Progenitor cell of endocrine pancreas (in vitro differentiated cells): ENCODE results near the gene ELF1. TPM values are rescaled to one million over a fixed set of nuclear protein-coding genes. Genes with fewer than 3 reads are reported as not detected.

ENCODE experiments used
- DNase-seq: peaks from one replicate; pipeline ENCODE4 v3.0.0; 2021; ENCODE audit warnings: low spot score; ENCODE audit not compliant: unreplicated experiment
- H3K27ac Mint-ChIP-seq: 2 replicates; pipeline ENCODE4 v1.8.0; 2021; ENCODE audit warnings: mild to moderate bottlenecking, moderate library complexity, mixed read lengths
- H3K27me3 Mint-ChIP-seq: 2 replicates; pipeline ENCODE4 v1.8.0; 2021; ENCODE audit warnings: mixed read lengths
- H3K36me3 Mint-ChIP-seq: 2 replicates; pipeline ENCODE4 v1.8.0; 2022; ENCODE audit warnings: mixed read lengths; ENCODE audit not compliant: insufficient read depth
- H3K4me1 Mint-ChIP-seq: 2 replicates; pipeline ENCODE4 v1.8.0; 2021; ENCODE audit warnings: low read depth, mixed read lengths
- H3K4me3 Mint-ChIP-seq: 2 replicates; pipeline ENCODE4 v1.8.0; 2021; ENCODE audit warnings: low read depth, mild to moderate bottlenecking, moderate library complexity, mixed read lengths
- H3K9me3 Mint-ChIP-seq: 2 replicates; pipeline ENCODE4 v1.8.0; 2021; ENCODE audit warnings: low read depth, mixed read lengths
- total RNA-seq: library from RNA; stranded (reverse); gene quantifications from 2 replicates; pipeline ENCODE4 v1.2.1, GENCODE V29; 2021
- TF ChIP-seq, protein P1 (sequence below): fragments of 200-600 bp; sonication (generic); IDR thresholded peaks from one replicate; pipeline ENCODE4 v1.5.0; 2021; ENCODE audit warnings: antibody characterized with exemption, mild to moderate bottlenecking; ENCODE audit not compliant: unreplicated experiment

ELF1 gene
- total RNA-seq, 1 donor from 2014 or later, result 89.7 TPM

DNA sequence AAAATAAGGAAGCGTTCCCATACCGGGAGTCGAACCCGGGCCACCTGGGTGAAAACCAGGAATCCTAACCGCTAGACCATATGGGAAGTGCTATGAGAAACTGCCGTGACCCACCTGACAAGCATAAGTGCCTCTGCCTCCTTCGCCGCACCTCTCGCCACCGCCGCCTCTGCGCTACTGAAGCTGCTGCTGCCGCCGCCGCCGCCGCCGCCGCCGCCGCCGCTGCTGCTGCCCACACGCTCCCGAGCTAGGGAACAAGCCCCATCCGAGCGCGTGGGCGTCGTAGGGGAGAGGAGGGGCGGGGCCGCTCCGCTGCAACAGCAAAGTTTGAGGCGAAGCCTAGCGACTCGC is 41.6 kb upstream of the ELF1 start:
- Mint-ChIP-seq H3K4me3 (peak overlapping the region; percentile 99), H3K4me1 (peaks cover 52% of the 10 kb centered on the region), H3K9me3 (no peaks in the 10 kb centered on the region), H3K36me3 (peaks cover 4% of the 10 kb centered on the region), H3K27me3 (no peaks in the 10 kb centered on the region), H3K27ac (peak overlapping the region; percentile 100)
- TF ChIP-seq, protein P1, sequence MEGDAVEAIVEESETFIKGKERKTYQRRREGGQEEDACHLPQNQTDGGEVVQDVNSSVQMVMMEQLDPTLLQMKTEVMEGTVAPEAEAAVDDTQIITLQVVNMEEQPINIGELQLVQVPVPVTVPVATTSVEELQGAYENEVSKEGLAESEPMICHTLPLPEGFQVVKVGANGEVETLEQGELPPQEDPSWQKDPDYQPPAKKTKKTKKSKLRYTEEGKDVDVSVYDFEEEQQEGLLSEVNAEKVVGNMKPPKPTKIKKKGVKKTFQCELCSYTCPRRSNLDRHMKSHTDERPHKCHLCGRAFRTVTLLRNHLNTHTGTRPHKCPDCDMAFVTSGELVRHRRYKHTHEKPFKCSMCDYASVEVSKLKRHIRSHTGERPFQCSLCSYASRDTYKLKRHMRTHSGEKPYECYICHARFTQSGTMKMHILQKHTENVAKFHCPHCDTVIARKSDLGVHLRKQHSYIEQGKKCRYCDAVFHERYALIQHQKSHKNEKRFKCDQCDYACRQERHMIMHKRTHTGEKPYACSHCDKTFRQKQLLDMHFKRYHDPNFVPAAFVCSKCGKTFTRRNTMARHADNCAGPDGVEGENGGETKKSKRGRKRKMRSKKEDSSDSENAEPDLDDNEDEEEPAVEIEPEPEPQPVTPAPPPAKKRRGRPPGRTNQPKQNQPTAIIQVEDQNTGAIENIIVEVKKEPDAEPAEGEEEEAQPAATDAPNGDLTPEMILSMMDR, result no peak
- peak; percentile 64 for DNase-seq

DNA sequence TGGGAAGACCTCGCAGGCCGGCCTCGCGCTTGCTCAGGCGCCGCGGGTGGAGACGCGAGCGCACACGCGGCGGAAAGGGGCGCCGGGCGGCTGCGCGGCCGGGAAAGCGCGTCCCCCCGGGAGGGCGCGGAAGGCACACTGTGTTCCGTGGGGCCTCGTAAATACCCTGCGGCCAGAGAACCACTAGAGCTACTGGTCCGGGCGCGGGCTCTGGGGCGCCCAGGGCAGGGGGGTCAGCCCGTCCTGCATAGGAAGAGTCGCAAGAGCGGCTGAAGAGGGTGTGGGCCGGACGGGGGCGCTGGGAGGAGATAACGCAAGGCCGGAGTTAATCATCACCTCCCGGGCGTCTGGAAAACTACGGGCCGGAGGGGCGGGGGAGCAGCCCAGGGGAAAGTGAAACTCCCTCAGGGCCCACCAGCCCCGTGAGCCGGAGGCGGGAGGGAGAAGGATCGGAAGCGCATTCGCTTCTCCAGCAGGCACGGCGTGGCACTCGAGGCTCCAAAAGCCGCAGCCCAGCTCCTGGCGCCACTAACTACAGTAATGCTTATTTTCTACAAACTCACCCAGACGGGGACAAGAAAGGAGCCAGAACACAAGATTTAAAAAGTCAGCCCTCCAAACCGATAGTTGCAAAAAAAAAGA is 41.1 kb upstream of the ELF1 start:
- H3K27me3 Mint-ChIP-seq, result no peaks in the 10 kb centered on the region
- peak; percentile 86 for DNase-seq
- H3K4me1 Mint-ChIP-seq, result peaks cover 55% of the 10 kb centered on the region
- TF ChIP-seq, protein P1, result peak; percentile 23
- H3K9me3 Mint-ChIP-seq, result no peaks in the 10 kb centered on the region
- H3K4me3 Mint-ChIP-seq, result peak overlapping the region; percentile 99
- H3K27ac Mint-ChIP-seq, result peak overlapping the region; percentile 100
- peaks cover 4% of the 10 kb centered on the region for H3K36me3 Mint-ChIP-seq

DNA sequence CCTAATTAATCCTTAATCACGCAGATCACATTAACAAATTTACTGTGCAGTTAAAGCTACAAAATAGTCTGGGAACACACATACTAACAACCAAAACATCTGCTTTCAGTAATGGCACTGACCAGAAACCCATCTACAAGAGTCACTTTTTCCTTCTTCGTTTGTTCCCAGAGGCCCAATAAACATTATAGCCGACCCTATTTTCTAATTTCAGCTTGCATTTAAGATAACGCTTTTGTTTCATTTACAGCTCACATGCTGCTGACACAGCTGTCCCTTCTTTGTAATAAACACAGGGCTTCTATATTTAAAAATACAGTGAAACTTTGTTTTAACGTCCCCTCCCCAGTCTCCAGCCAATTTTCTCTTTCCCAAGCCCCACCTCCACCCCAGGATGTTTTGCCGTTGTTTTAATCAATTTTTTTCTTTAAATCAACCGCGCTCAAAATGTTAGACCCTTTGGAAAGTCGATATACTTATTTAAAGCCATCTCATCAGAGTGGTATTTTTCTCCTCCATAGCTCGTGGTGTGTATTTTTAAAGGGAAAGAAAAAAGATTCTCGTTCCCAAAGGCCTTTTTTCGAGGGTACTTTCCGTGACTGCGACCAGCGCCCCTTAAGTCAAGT is 40.5 kb upstream of the ELF1 start:
- Mint-ChIP-seq H3K36me3 (peaks cover 4% of the 10 kb centered on the region), H3K9me3 (no peaks in the 10 kb centered on the region), H3K27ac (peak overlapping the region; percentile 100), H3K4me3 (peak overlapping the region; percentile 99), H3K4me1 (peaks cover 60% of the 10 kb centered on the region), H3K27me3 (no peaks in the 10 kb centered on the region)
- no peak for DNase-seq
- TF ChIP-seq, protein P1, result no peak

DNA sequence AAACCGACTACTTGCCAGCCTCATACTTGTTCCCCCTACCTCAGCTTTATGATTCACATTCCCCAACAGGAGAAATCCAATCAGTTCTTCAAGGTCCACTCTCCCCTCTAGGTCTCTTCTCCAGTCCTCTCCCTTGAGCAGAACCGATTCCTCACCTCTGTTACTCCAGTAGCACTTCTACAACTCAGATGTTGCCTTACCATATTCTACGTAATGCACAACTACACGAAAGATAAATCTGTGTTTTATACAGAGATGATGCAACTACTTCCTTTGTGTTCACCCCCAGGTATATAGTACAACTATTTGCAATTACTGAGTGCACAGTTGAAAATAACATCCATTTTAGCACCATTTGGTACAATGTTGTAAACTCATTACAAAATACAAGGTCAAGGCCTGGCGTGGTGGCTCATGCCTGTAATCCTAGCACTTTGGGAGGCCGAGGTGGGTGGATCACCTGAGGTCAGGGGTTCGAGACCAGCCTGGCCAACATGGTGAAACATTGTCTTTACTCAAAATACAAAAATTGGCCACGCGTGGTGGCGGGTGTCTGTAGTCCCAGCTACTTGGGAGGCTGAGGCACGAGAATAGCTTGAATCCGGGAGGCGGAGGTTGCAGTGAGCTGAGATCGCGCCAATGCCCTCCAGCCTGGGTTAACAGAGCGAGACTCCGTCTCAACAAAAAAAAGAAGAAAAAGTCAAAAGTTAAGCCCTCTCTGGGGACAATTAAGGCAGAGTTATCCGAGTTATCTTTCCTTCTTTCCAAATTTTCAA is 39.4 kb upstream of the ELF1 start:
- Mint-ChIP-seq H3K36me3 (peaks cover 4% of the 10 kb centered on the region), H3K4me3 (peak overlapping the region; percentile 99), H3K27me3 (no peaks in the 10 kb centered on the region), H3K4me1 (peaks cover 58% of the 10 kb centered on the region), H3K9me3 (no peaks in the 10 kb centered on the region), H3K27ac (peak overlapping the region; percentile 100)
- TF ChIP-seq, protein P1, result no peak
- DNase-seq, result no peak
